Right cardiac atrium (tissue), 5 donors: Measurements from ENCODE around the gene TOM1. TPM values are rescaled to one million over a fixed set of nuclear protein-coding genes. Genes with fewer than 3 reads are reported as not detected.

Experiments
- ATAC-seq, 2 donors: fragments of 200-7000 bp; cut with Tn5 transposase; one replicate each; pipeline versions ENCODE4 v1.8.0 to v1.9.1; 2020; ENCODE audit warnings: moderate library complexity in 2 of 2, mild to moderate bottlenecking in 1 of 2
- DNase-seq, 3 donors: peaks; one replicate each; pipeline ENCODE4 v3.0.0-alpha.2; 2020
- H3K27ac ChIP-seq: one replicate; pipeline ENCODE4 v1.5.1; 2013; ENCODE audit warnings: mild to moderate bottlenecking, low read length, control low read depth, moderate library complexity
- H3K27me3 ChIP-seq: one replicate; pipeline ENCODE4 v1.6.1; 2013; ENCODE audit not compliant: control insufficient read depth, insufficient read depth
- H3K4me1 ChIP-seq: one replicate; pipeline ENCODE4 v1.6.1; 2013; ENCODE audit warnings: low read length; ENCODE audit not compliant: control insufficient read depth, insufficient read depth
- H3K4me3 ChIP-seq: one replicate; pipeline ENCODE4 v1.5.1; 2013; ENCODE audit warnings: low read length, control low read depth
- H3K9me3 ChIP-seq: one replicate; pipeline ENCODE4 v1.6.1; 2013; ENCODE audit warnings: low read length; ENCODE audit not compliant: control insufficient read depth
- WGBS: extraction: QIAGEN DNeasy Blood & Tissue Kit; methylation state at CpG from one replicate; pipeline ENCODE4 v1.1.7; 2013; 5-methylcytosine and 5-hydroxymethylcytosine counted together
- intact Hi-C, 4 donors: fragments of 100-400 bp; cut with DNase I; formaldehyde crosslinking; loops; one replicate each; pipeline versions ENCODE4 v1.11.0 to v1.14.0; 2022 to 2023
- polyA plus RNA-seq: library from polyadenylated mRNA; stranded (reverse); fragments of 200-250 nt; gene quantifications from one replicate; pipeline ENCODE4 v1.2.3, GENCODE V29; 2013
- total RNA-seq, 4 donors: library from RNA; stranded (reverse); fragmentation: NEBNext Ultra II Directional; extraction: Animal tissue kit (Norgen Biotek cat#: 25700); gene quantifications; one replicate each; pipeline ENCODE4 v1.2.1, GENCODE V29; 2021
- donor health status: healthy with polysubstance abuse.
- donor health status: DM: no; HTN: yes; CAD: no.
- donor health status: DM: no; HTN: no; CAD: no.
- donor health status: DM: no; HTN: yes; CAD: no; lungs with severe emphysema.
- donor health status: DM: yes; HTN: yes; CAD: no.

TOM1 gene
- total and polyA plus RNA-seq, 5 donors, result 54.0 to 75.9 (median 55.9) TPM

DNA sequence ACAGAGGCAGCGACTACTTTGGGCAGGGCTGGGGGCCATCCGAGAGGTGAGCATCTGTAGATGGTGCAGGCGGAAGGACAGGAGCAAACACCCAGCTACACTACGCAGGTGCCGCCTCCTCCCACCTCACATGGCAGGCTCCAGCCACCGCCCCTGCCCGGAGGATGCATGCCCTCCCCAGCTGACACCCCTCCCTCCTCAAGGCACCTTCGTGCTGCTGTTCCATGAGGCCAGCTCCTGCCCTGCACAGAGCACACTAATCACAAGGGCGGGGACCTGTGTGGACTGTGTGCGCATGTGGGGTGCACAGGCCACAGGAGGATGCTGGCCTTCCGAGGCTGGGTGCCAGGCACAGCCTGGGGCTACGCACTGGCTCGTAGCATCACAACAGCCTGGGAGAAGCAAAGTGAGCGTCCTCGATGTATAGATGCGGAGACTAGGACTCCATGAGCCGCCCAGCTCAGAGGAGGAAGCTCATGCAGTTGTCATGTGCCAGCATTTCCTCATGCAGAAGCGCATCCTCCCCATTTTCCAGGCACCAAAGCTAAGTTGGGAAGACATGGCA lies 48.4 kb downstream of the TOM1 start:
- ATAC-seq (no peak), DNase-seq (peak in 1 of 3 donors; percentile 56)
- H3K27me3 ChIP-seq, result no peaks in the 10 kb centered on the region
- WGBS, result 92% methylated on average over 18 of the region's 18 CpGs
- peaks cover 2% of the 10 kb centered on the region for H3K4me1 ChIP-seq
- H3K4me3 ChIP-seq, result no peak overlapping the region
- H3K9me3 ChIP-seq, result no peaks in the 10 kb centered on the region
- intact Hi-C loops, result no loop called here
- H3K27ac ChIP-seq, result no peak overlapping the region

DNA sequence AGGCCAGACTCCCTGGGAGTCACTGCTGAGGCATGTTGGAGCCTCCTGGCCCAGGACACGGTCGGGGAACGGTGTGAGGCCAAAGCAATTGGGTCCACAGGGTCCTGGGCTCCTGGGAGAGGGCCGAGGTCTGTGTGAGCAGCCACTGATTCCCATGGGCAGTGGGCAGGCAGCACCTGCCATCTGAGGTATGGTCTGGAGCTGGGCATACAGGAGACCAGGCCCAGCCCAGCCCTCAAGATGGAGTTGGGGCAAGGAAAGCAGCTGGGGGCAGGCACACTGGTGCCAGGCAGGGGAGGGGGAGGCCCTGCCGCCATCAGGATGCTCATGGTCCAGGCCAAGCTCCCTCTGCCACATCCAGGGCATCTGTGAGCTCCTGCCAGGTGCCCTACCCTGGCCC lies 49.0 kb downstream of the TOM1 start:
- 93% methylated on average over 5 of the region's 5 CpGs for WGBS
- Histone ChIP-seq H3K9me3 (no peaks in the 10 kb centered on the region), H3K27me3 (no peaks in the 10 kb centered on the region), H3K4me3 (no peak overlapping the region), H3K4me1 (peaks cover 2% of the 10 kb centered on the region), H3K27ac (no peak overlapping the region)
- ATAC-seq, result no peak
- intact Hi-C loops, result no loop called here
- peak in 1 of 3 donors; percentile 57 for DNase-seq

DNA sequence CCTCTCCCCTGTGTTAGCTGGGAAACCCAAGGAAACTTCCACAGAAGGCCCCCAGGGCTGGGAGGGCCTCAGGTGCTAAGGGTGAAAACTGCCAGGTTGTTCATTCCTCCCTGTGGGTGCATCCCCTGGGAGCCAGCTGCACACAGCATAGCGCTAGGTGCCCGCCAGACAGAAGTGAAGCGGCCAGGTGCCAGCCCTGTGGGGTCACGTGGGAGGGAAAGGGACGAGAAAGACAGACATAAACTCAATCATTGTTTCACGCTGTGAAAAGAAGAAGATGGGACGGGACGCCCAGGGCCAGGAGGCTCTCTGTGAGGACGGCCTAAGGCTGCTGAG lies 49.6 kb downstream of the TOM1 start:
- no peak overlapping the region for H3K4me3 ChIP-seq
- 57% methylated on average over 9 of the region's 9 CpGs for WGBS
- H3K4me1 ChIP-seq, result peaks cover 2% of the 10 kb centered on the region
- no peak overlapping the region for H3K27ac ChIP-seq
- H3K27me3 ChIP-seq, result no peaks in the 10 kb centered on the region
- DNase-seq (peak in 1 of 3 donors; percentile 73), ATAC-seq (no peak)
- intact Hi-C loops, result no loop called here
- no peaks in the 10 kb centered on the region for H3K9me3 ChIP-seq

DNA sequence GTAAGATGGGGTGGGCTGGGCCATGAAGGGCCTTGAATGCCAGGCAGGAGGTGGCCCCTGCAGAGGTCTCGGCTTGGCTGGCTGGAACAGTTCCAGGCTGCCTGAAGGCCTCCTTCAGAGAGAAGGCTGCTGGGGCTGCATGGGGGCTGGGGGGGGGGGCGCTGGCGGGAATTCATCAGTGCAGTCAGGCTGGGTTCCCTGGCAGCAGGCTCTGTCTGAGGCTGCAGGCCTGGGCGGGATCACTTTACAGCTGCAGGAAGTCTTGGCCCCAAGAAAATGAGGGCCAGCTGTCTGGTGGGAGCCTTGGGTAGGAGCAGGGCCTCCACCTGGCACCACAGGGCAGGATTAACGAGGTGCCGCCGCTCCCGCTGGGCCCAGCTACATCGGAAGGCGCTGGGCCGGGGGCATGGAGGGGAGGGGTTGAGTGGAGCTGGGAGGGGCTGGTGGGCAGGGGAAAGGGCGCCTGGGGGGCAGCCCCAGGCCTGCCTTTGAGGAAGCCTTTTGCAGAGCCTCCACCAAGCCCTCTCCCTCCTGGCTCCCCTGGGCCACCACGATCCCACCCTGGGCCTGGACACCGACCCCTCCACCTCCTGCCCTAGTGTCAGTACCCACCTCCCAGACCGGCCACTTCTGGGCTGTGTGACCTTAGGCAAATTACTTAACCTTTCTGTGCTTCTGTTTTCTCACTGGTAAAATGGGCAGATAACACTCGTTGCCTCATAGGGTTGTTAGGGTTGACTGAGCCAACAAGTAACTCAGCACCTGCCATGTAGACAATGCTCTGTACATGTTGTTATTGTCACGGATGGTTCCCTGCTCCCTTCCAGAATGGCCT lies 50.2 kb downstream of the TOM1 start:
- no peaks in the 10 kb centered on the region for H3K27me3 ChIP-seq
- intact Hi-C loops, result loop anchor here in 3 of 4 donors (5.0 to 10.0 kb wide), 2 partner anchors 232 to 235 kb away; no protein-coding TSS in a partner anchor
- ATAC-seq, result peak in 1 of 2 donors; percentile 0

DNA sequence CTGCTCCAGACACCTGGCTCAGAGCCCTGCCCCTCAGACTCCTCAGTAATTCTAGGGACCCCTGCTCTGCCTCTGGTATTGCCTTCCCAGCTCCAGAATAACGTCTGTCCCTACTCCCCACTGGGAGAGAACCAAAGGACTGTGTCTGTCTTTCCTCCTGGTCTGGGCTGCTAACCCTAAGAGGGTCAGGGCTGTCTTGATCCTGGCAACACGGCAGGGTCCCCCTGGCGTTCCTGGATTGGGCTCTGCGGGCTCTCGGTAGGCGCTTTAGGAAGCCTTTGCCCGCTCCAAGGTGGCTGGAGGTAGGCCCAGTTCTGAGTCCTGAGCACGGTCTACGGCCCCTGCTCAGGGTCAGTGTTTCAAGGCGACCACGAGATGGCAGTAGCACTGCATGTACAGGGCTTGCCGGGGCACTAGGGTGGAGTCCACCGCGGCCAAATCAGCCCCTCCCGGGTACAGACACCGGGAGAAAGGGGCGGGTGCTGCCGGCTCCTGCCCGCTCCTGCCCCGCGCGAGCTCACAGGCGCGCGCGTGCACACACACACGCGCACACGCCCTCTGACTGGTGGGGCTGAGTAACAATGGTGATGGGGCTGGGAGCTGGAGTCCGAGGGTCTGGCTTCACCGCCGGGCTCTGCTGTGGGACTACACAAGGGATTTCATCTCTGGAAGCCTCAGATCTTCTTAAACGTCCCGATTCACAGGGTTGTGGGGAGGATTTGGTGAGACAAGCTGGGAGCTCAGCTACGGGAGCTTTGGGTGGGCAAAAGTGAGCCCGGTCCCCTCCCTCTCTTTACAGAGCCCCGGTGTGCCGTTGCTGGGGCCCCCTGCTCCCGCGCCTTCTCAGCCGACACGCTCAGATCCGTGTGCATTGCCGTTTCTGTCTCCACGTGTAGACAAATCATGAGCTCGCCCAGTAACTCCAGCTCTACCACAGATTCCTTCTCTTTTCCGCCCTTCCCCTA lies 51.1 kb downstream of the TOM1 start:
- no peaks in the 10 kb centered on the region for H3K9me3 ChIP-seq
- WGBS, result under 1% methylated on average over 47 of the region's 47 CpGs
- H3K27ac ChIP-seq, result peak overlapping the region; percentile 25
- H3K27me3 ChIP-seq, result no peaks in the 10 kb centered on the region
- ATAC-seq (peak; percentile 90), DNase-seq (peak; percentile 94 to 96 (median 95))
- H3K4me1 ChIP-seq, result peaks cover 2% of the 10 kb centered on the region
- H3K4me3 ChIP-seq, result peak overlapping the region; percentile 47
- intact Hi-C loops, result loop anchor here in 3 of 4 donors (5.0 to 10.0 kb wide), 2 partner anchors 231 to 234 kb away; no protein-coding TSS in a partner anchor

More for the DNA sequence above, 50.2 kb downstream of the TOM1 start:
- Histone ChIP-seq H3K27ac (peak overlapping the region; percentile 25), H3K4me1 (peaks cover 2% of the 10 kb centered on the region), H3K4me3 (no peak overlapping the region), H3K9me3 (no peaks in the 10 kb centered on the region)
- WGBS, result 51% methylated on average over 17 of the region's 17 CpGs
- DNase-seq, result peak in 1 of 3 donors; percentile 57

DNA sequence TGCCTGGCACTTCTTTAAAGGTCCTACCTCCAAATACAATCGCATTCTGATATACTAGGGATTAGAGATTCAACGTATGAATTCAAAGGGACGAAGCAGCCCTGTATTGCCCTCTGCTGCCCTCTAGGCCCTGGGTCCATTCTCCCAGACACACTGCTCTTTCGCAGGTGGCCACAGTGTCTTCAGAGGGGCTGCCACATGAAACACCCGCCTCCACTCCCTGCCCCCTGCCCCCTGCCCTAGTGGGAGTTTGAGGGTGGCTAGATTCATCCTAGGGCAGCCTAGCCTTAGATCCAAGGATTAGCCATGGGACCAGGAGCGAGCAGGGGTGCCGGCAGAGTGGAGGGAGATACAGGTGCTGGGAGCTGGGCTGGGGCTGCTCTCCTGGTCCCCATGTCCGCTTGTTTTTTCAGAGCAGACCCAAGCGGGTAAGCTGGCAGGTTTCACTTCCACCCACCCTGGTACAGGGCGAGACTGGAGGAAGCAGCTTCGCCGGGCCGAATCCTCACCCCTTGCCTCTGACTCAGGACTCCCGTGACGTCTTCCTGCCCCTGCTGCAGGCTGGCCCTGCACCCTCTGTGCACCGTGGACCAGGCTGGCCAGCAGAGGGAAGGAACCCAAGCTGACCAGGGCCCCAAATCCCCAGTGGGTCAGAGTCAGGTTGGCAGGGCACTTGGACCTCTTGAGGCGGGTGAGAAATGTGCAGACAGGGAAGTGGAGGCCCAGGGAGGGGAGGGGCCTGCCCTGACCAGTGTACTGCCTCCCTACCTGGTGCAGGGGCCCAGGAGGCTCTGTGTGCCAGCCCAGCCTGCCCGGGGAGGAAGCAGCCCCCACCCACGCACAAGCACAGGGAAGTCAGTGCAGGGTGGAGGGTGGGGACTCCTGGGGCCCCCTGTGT lies 52.8 kb downstream of the TOM1 start:
- peak; percentile 74 to 89 (median 87) for DNase-seq
- Histone ChIP-seq H3K4me3 (no peak overlapping the region), H3K4me1 (peaks cover 2% of the 10 kb centered on the region), H3K27ac (no peak overlapping the region), H3K9me3 (no peaks in the 10 kb centered on the region), H3K27me3 (no peaks in the 10 kb centered on the region)
- intact Hi-C loops, result loop anchor here in 3 of 4 donors (5.0 to 10.0 kb wide), 2 partner anchors 230 to 232 kb away; no protein-coding TSS in a partner anchor
- WGBS, result 55% methylated on average over 19 of the region's 19 CpGs
- ATAC-seq, result peak; percentile 29 to 36

DNA sequence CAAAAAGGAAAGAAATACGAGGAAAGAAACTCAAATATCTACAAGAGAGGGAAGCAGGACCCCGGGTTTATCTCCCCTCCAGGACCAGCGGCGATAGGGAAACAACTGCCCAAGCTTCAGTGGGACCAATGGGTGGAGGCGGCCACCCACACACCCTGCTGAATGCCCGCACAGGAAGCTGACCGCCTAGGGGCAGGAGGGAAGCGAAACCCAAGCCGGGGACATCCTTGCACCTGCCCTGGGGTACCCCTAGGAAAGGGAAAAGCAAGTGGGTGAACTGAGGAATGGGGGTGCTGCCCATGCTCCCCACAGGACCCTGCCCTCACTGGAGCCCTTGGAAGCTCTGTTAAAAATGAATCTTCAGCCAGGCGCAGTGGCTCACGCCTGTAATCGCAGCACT lies 53.6 kb downstream of the TOM1 start:
- H3K27me3 ChIP-seq, result no peaks in the 10 kb centered on the region
- H3K4me3 ChIP-seq, result no peak overlapping the region
- no peak overlapping the region for H3K27ac ChIP-seq
- WGBS, result 67% methylated on average over 12 of the region's 12 CpGs
- intact Hi-C loops, result loop anchor here in 3 of 4 donors (5.0 to 10.0 kb wide), 2 partner anchors 229 to 231 kb away; no protein-coding TSS in a partner anchor
- DNase-seq (peak in 2 of 3 donors; percentile 71 to 73), ATAC-seq (no peak)
- no peaks in the 10 kb centered on the region for H3K9me3 ChIP-seq
- H3K4me1 ChIP-seq, result peaks cover 2% of the 10 kb centered on the region

DNA sequence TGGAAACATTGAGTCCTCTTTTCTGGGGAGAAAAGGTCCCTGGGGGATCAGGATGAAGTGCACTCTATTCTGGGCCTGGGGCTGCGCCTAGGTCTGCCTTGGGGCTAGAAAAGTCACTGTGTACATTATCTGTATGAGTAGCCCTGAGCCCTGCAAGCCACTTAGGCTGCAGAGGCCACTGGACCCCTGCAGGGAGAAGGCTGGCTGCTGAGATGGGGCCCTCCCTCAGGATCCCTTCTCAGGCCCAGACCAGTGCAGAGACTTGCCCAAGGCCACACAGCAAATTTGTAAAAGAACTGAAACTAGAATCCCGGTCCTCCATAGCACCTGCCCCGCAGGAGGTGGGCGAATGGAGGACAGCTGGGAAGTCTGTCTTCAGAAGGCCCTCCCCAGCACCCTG lies 54.4 kb downstream of the TOM1 start:
- Histone ChIP-seq H3K4me3 (no peak overlapping the region), H3K9me3 (no peaks in the 10 kb centered on the region), H3K27me3 (no peaks in the 10 kb centered on the region), H3K27ac (no peak overlapping the region), H3K4me1 (peaks cover 2% of the 10 kb centered on the region)
- ATAC-seq, result no peak
- DNase-seq, result peak in 1 of 3 donors; percentile 23
- intact Hi-C loops, result loop anchor here in 3 of 4 donors (5.0 to 10.0 kb wide), 2 partner anchors 228 to 231 kb away; no protein-coding TSS in a partner anchor
- 83% methylated on average over 4 of the region's 4 CpGs for whole genome bisulfite sequencing

DNA sequence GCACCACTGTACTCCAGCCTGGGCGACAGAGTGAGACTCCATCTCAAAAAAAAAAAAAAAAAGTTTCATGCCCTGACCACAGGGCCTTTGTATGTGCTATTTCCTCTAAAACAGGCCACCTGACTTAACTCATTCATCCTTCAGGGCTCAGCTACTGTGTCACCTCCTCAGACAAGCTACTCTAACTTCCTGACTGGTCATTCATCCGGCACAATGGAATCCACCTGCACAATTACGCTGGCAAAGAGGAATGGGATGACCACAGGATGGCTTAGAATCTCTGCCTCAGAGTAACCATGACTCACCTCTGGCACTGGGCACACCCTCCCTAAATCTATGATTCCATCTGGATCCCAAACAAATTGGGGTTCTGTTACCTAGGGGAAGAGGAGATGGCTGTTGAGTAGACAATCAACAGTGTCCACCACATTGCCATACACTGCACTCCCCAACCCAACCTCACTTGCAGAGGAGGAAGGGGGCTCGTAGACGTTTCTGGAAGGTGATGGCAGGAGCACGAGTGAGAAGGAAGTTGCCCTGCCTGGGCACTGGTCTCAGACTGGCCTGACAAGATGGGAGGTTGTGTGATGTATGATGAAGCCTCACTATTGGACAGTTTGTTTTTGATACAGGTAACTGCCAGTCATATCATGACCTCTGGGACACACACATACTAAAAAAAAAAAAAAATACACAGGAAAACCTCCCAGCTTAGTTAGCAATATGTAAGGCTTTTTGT lies 58.4 kb downstream of the TOM1 start:
- no peaks in the 10 kb centered on the region for H3K27me3 ChIP-seq
- intact Hi-C loops, result loop anchor here in 2 of 4 donors (10.0 kb wide), 1 partner anchor 227 kb away; no protein-coding TSS in a partner anchor
- WGBS, result 65% methylated on average over 6 of the region's 6 CpGs

More for the DNA sequence above, 58.4 kb downstream of the TOM1 start:
- no peaks in the 10 kb centered on the region for H3K4me1 ChIP-seq
- ATAC-seq (no peak), DNase-seq (no peak)
- H3K9me3 ChIP-seq, result no peaks in the 10 kb centered on the region
- no peak overlapping the region for H3K27ac ChIP-seq
- H3K4me3 ChIP-seq, result no peak overlapping the region
